Measurements from ENCODE around the gene GPBP1L1. TPM values are rescaled to one million over a fixed set of nuclear protein-coding genes. Genes with fewer than 3 reads are reported as not detected.

Gene GPBP1L1
- total and polyA plus RNA-seq, 4 donors = 40.4 to 153 (median 80.5) TPM

- no peak overlapping the region for H3K9ac ChIP-seq (ENCODE audit: insufficient read depth in 1 of 2, low read length in 2 of 2)
- WGBS, 2 donors = 95 to 96% methylated on average over 3 of the region's 3 CpGs
- H3K36me3 ChIP-seq (ENCODE audit: control insufficient read depth in 4 of 4, insufficient read depth in 4 of 4, low read length in 4 of 4) = peaks cover 31 to 45% (median 33%) of the 10 kb centered on the region in 4 donors
- DNase-seq (no peak), ATAC-seq (ENCODE audit: insufficient read depth, low FRiP score) (no peak)
- H3K27me3 ChIP-seq (ENCODE audit: control insufficient read depth in 3 of 3, insufficient read depth in 3 of 3, low read length in 2 of 3) = no peaks in the 10 kb centered on the region
- H3K27ac ChIP-seq (ENCODE audit: low read depth in 1 of 2, low read length in 1 of 2) = no peak overlapping the region
- no peaks in the 10 kb centered on the region for H3K9me3 ChIP-seq (ENCODE audit: control insufficient read depth in 4 of 4, insufficient read depth in 3 of 4, low read length in 3 of 4)
- H3K4me3 ChIP-seq = no peak overlapping the region
- TF ChIP-seq, protein P1, sequence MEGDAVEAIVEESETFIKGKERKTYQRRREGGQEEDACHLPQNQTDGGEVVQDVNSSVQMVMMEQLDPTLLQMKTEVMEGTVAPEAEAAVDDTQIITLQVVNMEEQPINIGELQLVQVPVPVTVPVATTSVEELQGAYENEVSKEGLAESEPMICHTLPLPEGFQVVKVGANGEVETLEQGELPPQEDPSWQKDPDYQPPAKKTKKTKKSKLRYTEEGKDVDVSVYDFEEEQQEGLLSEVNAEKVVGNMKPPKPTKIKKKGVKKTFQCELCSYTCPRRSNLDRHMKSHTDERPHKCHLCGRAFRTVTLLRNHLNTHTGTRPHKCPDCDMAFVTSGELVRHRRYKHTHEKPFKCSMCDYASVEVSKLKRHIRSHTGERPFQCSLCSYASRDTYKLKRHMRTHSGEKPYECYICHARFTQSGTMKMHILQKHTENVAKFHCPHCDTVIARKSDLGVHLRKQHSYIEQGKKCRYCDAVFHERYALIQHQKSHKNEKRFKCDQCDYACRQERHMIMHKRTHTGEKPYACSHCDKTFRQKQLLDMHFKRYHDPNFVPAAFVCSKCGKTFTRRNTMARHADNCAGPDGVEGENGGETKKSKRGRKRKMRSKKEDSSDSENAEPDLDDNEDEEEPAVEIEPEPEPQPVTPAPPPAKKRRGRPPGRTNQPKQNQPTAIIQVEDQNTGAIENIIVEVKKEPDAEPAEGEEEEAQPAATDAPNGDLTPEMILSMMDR (IDR thresholded peaks at IDR 0.05; ENCODE audit: control extremely low read depth, extremely low read depth) = no peak
- no peaks in the 10 kb centered on the region for H3K4me1 ChIP-seq (ENCODE audit: control insufficient read depth in 5 of 5, insufficient read depth in 5 of 5, low read length in 5 of 5)
Measured at GRCh38 chr1:45656573-45657226, 29.6 kb downstream of the GPBP1L1 start.

- Histone ChIP-seq H3K9ac (ENCODE audit: insufficient read depth in 1 of 2, low read length in 2 of 2) (no peak overlapping the region), H3K4me3 (no peak overlapping the region), H3K36me3 (ENCODE audit: control insufficient read depth in 4 of 4, insufficient read depth in 4 of 4, low read length in 4 of 4) (peaks cover 31 to 61% (median 41%) of the 10 kb centered on the region in 4 donors), H3K27me3 (ENCODE audit: control insufficient read depth in 3 of 3, insufficient read depth in 3 of 3, low read length in 2 of 3) (no peaks in the 10 kb centered on the region), H3K27ac (ENCODE audit: low read depth in 1 of 2, low read length in 1 of 2) (no peak overlapping the region), H3K9me3 (ENCODE audit: control insufficient read depth in 4 of 4, insufficient read depth in 3 of 4, low read length in 3 of 4) (no peaks in the 10 kb centered on the region), H3K4me1 (ENCODE audit: control insufficient read depth in 5 of 5, insufficient read depth in 5 of 5, low read length in 5 of 5) (no peaks in the 10 kb centered on the region)
- TF ChIP-seq, protein P1 (IDR thresholded peaks at IDR 0.05; ENCODE audit: control extremely low read depth, extremely low read depth) = no peak
- 95 to 97% methylated on average over 12 of the region's 12 CpGs for WGBS, 2 donors
- DNase-seq = no peak
- no peak for ATAC-seq (ENCODE audit: insufficient read depth, low FRiP score)
Measured at GRCh38 chr1:45654540-45655280, 31.6 kb downstream of the GPBP1L1 start.

- no peaks in the 10 kb centered on the region for H3K27me3 ChIP-seq (ENCODE audit: control insufficient read depth in 3 of 3, insufficient read depth in 3 of 3, low read length in 2 of 3)
- DNase-seq = peak in 2 of 3 donors; percentile 8 to 12
- no peak overlapping the region for H3K9ac ChIP-seq (ENCODE audit: insufficient read depth in 1 of 2, low read length in 2 of 2)
- H3K4me1 ChIP-seq (ENCODE audit: control insufficient read depth in 5 of 5, insufficient read depth in 5 of 5, low read length in 5 of 5) = peaks cover 0 to 11% (median 3%) of the 10 kb centered on the region in 5 donors
- peaks cover 12 to 32% (median 24%) of the 10 kb centered on the region in 4 donors for H3K36me3 ChIP-seq (ENCODE audit: control insufficient read depth in 4 of 4, insufficient read depth in 4 of 4, low read length in 4 of 4)
- no peaks in the 10 kb centered on the region for H3K9me3 ChIP-seq (ENCODE audit: control insufficient read depth in 4 of 4, insufficient read depth in 3 of 4, low read length in 3 of 4)
- 75 to 84% methylated on average over 9 of the region's 9 CpGs for WGBS, 2 donors
- ATAC-seq (ENCODE audit: insufficient read depth, low FRiP score) = no peak
- TF ChIP-seq, protein P1 (IDR thresholded peaks at IDR 0.05; ENCODE audit: control extremely low read depth, extremely low read depth) = no peak
- H3K27ac ChIP-seq (ENCODE audit: low read depth in 1 of 2, low read length in 1 of 2) = peak overlapping the region; percentile 9 to 26
- no peak overlapping the region for H3K4me3 ChIP-seq
Measured at GRCh38 chr1:45647248-45648021, 38.9 kb downstream of the GPBP1L1 start.

Data from lung (tissue), 12 donors.